GM21528 (cell line): ENCODE measurements around the gene FRRS1.
"Not testable (repeated sequence)": the region's sequence is repeated elsewhere in the genome, so short reads cannot be mapped to it uniquely, and the experiment has no call there.

ENCODE experiments used
- ATAC-seq: cut with Tn5 transposase; IDR thresholded peaks from one replicate; pipeline ENCODE4 v1.9.1; 2021; ENCODE audit warnings: mild to moderate bottlenecking, moderate library complexity; ENCODE audit not compliant: unreplicated experiment, low FRiP score

Gene FRRS1

GRCh38 chr1:99768524-99769245, 2.2 kb upstream of the FRRS1 start:
- no peak for ATAC-seq

DNA sequence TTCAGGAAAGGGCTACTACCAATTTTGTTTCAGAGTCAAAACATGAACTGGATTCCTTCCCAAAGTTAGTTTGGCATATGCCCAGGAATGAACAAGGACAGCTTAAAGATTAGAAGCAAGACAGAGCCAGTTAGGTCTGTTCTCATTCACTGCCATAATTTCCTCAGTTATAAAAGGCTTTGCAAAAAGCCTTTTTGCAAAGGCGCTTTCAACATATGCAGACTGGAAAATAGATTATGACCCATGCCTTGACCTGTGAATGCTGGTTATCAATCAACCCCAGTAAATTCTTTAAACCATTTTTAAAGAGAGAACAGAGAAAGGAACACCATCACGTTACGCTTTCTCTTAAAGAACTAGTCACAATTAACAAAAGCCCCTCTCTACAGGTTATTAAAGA, 1.7 kb upstream of the FRRS1 start:
- ATAC-seq = no peak

DNA sequence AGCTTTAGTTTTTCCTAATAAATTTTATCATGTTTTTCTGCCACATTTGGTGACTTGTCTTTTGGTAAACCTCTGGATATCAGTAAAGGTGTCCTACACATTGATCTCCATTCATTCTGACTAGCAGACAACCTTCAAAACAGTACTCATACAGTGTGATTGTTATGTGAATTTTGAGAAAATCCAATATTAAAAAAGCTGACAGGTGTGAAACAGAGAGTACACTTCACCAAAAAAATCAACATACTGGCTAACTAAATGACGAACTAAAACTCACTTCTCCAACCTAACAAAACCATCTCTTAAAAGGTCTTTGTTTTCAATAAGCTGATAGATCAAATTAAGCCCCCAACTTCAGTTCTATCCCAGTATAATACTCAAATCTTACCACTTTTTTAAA, 1.5 kb downstream of the FRRS1 start:
- no peak for ATAC-seq

- ATAC-seq = no peak
Observed at GRCh38 chr1:99764439-99764838, 2.0 kb downstream of the FRRS1 start.

DNA sequence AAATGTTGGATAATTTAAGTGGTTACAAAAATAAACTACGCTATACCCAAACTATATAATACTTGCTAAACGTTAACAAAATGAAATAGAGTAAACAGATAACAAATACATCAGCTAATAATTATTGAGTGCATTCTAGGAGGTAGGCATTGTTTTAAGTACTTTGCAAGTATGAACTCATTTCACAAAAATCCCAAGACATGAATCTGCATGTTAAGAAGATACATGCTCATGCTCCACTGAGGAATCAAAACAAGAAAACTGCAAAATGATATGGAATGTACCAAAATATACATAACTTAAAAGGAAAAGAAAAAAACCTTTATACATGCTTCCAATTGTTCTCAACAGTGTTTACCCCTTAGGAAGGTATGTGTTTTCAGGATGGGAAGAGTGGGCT, 2.5 kb downstream of the FRRS1 start:
- ATAC-seq = no peak

- no peak for ATAC-seq
Observed at GRCh38 chr1:99761774-99762173, 4.7 kb downstream of the FRRS1 start.

GRCh38 chr1:99759518-99760160, 6.8 kb downstream of the FRRS1 start:
- ATAC-seq = no peak

- not testable (repeated sequence) for ATAC-seq
Observed at GRCh38 chr1:99758686-99759517, 7.5 kb downstream of the FRRS1 start.

- ATAC-seq = peak; percentile 73
Observed at GRCh38 chr1:99758073-99758511, 8.3 kb downstream of the FRRS1 start.

DNA sequence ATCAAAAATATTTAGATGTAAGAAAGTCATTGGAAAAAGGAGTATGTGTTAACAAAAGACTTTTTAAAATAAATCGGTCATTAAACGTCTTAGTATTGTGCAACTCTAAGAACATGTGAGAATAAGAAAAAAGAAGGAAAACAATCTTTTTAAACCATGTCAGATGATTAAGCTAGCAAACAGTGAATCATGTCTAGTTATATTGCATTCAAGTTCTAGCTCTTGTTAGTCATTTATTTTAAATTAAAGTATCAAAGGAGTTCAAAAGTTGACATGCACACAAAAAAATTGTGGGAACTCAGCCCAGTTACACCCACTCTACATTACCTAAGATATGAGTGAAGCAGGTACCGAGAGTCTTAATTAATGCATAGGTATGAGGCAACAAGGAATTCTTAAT, 9.8 kb downstream of the FRRS1 start:
- ATAC-seq = no peak

DNA sequence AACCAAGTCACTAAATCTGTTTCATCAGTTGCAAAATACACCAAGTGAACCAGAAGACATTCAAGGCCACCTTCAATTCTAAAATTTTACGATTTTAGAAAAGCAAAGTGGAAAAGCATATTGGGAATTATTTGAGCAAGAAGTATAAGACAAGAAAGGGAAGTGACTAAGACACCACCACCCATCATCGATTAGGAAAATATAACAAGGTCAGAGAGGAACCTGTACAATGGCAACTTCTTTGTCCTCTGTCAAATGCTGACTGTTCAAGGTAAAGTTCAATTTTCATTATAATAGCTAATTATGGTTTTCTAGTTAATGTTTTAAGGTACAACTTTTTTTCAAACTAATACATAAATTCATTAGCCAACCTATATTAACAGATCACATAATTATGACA, 10.8 kb downstream of the FRRS1 start:
- no peak for ATAC-seq

DNA sequence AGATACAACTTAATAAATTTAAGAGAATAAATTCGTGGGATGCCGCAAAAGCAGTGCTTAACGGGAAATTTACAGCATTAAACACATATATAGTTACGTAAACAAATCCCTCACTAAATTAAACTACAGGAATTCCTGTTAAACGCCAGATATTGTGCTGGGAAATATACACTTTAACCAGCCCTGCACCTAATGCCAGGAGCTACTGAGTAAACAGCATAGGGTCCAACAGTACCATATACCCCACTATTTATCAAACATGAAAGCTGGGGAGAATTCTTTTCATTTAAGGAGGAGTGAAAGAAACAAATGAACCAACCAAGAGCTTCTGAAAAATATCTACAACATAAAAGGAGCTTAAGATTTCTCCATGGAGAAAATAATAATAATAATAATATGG, 11.7 kb downstream of the FRRS1 start:
- ATAC-seq = no peak

DNA sequence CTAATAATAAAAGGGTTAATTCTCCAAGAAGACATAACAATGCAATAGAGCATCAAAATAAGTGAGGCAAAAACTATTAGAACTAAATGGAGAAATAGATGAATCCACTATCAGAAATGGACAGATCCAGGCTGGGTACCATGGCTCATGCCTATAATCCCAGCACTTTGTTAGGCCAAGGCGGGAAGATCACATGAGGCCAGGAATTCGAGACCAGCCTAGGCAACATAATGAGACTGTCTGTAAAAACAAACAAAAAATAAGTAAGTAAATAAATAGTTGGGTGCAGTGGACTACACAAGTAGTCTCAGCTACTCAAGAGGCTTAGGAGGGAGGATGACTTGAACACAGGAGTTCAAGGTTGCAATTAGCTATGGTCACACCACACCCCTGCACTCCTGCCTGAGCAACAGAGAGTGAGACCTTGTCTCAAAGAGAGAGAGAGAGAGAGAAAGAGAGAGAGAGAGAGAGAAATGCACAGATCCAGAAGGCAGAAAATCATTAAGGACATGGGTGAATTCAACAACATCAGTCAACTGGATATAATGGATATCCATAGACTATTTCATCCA, 12.3 kb downstream of the FRRS1 start:
- no peak for ATAC-seq

GRCh38 chr1:99751877-99752504, 14.4 kb downstream of the FRRS1 start:
- ATAC-seq = peak; percentile 78

GRCh38 chr1:99749504-99750347, 16.7 kb downstream of the FRRS1 start:
- peak; percentile 81 for ATAC-seq

GRCh38 chr1:99748419-99748818, 18.0 kb downstream of the FRRS1 start:
- no peak for ATAC-seq

DNA sequence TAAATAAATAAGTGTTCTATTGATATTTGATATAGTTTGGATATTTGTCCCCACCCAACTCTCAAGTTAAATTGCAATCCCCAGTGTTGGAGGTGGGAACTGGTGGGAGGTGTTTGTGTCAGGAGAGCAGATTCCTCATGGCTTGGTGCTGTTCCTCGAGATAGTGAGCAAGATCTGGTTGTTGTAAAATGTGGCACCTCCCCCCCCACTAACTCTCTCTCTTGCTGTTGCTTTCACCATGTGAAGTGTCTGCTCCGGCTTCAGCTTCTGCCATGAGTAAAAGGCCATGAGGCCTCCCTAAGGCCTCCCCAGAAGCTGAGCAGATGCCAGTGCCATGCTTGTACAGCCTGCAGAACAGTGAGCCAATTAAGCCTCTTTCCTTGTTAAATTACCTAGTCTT, 20.8 kb downstream of the FRRS1 start:
- ATAC-seq = no peak

GRCh38 chr1:99745061-99745460, 21.4 kb downstream of the FRRS1 start:
- ATAC-seq = no peak

DNA sequence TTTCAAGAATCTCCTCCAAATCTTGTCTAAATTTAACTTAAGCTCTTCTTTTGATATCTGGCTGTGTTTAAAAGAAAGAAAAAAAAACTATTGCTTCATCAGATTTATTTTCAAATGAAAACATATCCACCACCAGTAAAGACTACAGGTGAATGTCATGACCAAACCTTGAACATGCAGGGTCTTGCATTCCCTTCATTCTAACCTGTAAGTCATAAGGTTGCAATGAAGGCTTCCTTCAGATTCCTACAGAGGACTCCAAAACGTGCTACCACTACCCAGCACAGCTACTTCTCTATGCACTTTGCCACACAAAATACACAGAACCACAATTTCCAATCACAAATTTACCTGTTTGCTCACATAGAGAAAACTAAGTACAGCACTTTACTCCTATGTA, 26.3 kb downstream of the FRRS1 start:
- no peak for ATAC-seq
